IPS DF 19.7 (cell line): ENCODE results near the gene TAF3.

Experiments used
- DNase-seq: peaks from one replicate; pipeline ENCODE4 v3.0.0-alpha.2; 2013; ENCODE audit warnings: low read depth, low spot score

TAF3 gene

DNA sequence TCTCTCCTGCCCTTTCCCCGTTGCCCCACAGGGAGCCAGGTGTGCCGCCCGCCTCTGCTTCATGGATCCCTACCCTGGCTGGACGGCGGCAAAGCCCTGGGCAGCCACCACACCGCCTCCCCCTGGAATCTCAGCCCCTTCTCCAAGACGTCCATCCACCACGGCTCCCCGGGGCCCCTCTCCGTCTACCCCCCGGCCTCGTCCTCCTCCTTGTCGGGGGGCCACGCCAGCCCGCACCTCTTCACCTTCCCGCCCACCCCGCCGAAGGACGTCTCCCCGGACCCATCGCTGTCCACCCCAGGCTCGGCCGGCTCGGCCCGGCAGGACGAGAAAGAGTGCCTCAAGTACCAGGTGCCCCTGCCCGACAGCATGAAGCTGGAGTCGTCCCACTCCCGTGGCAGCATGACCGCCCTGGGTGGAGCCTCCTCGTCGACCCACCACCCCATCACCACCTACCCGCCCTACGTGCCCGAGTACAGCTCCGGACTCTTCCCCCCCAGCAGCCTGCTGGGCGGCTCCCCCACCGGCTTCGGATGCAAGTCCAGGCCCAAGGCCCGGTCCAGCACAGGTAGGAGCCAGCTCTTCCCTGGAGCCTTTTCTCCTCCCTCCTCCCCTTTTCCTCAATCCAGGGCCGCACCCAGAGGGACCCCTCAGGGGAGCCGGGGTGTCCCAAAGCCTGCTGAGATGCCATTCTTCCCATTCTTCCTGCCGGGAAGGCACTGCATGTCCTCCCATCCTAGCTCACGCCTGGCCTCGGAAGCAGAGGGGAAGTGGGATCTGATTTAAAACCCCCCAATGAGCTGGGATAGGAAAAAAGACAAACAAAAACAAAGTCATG, 240.2 kb downstream of the TAF3 start:
- DNase-seq: no peak

GRCh38 chr10:8059191-8059936, 241.1 kb downstream of the TAF3 start:
- no peak for DNase-seq

GRCh38 chr10:8060010-8060703, 241.9 kb downstream of the TAF3 start:
- no peak for DNase-seq

DNA sequence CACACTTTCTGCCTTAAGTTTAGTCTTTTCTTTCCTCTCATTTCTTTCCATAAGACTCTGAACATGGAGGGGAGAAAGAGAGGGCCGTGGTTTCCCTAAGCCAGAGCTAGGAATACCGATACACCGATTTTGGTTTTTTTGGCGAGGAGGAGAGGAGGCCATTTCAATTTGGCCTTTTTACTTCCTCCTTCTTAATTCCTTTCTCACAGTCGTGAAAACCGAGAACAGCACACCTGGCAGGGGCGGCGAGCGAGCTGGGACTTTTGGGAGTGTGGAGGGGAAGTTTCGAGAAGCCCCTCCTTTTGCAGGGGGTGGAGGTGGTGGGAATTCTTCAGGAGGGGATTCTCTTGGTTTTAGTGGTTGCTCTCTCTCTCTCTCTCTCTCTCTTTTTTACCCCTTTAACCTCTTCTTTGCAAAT, 242.4 kb downstream of the TAF3 start:
- no peak for DNase-seq

GRCh38 chr10:8061274-8062211, 243.2 kb downstream of the TAF3 start:
- no peak for DNase-seq

- no peak for DNase-seq
Observed at GRCh38 chr10:8063128-8063908, 245.0 kb downstream of the TAF3 start.

DNA sequence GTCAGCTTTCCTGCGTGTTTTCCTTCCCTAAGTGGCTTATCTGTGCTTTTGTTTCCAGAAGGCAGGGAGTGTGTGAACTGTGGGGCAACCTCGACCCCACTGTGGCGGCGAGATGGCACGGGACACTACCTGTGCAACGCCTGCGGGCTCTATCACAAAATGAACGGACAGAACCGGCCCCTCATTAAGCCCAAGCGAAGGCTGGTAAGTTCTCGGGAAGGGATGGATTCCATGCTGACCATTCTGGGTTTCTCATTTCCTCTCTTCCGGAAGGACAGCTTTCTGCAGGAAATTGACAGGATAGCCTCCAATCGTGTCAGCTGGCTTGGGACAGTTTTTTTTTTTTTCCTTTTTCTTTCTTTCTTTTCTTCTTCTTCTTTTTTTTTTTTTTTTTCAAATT, 245.6 kb downstream of the TAF3 start:
- no peak for DNase-seq

- no peak for DNase-seq
Observed at GRCh38 chr10:8064436-8064835, 246.1 kb downstream of the TAF3 start.

DNA sequence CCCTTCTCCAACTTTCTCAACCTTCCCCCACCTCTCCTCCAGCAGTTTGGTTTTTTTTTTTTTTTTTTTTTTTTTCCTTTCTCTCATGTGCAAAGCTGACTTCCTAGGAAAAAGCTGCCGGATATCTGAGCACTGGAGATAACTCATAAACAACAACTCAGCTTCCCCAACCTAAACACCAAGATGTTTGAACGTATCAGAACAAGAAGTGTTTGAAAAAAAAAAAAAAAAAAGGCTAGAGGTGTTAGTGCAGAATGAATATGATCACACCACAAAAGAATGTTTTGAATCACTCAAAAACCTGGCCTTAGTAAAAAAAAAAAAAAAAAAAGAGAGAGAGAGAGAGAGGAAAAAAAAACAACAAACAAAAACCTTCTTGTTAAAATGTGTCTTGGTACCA, 247.3 kb downstream of the TAF3 start:
- no peak for DNase-seq

- DNase-seq: no peak
Observed at GRCh38 chr10:8066124-8066523, 247.8 kb downstream of the TAF3 start.
